Liver (tissue), 3 donors: ENCODE results near the gene FIGNL1.

ENCODE experiments used
- CTCF ChIP-seq: fragments of 150-350 bp; IDR thresholded peaks from 2 replicates; pipeline ENCODE4 v1.5.1; 2017; ENCODE audit warnings: improper control_type of control experiment, low read depth, low read length; ENCODE audit not compliant: missing input control
- SP1 ChIP-seq: IDR thresholded peaks from 2 replicates; pipeline ENCODE4 v1.6.1; 2018; ENCODE audit warnings: antibody characterized with exemption, mild to moderate bottlenecking
- YY1 ChIP-seq: IDR thresholded peaks from 2 replicates; pipeline ENCODE4 v1.6.1; 2016; ENCODE audit warnings: antibody characterized with exemption, mild to moderate bottlenecking
- donor health status: healthy.
- donor health status: healthy.

- TF ChIP-seq YY1 (no peak), SP1 (no peak), CTCF (no peak)
These were observed 20.4 kb upstream of the FIGNL1 start for GRCh38 chr7:50470250-50471163.
